MM.1S (cell line): ENCODE results near the gene SESN2.
A peak's percentile ranks its signal among the peaks of the same experiment; 100 is the strongest.

ENCODE experiments used
- DNase-seq: peaks from one replicate; pipeline ENCODE4 v3.0.0-alpha.2; 2015
- H2AFZ ChIP-seq: fragments of 300-600 bp; sonication (generic); 2 replicates; pipeline ENCODE4 v1.6.0; 2016; ENCODE audit warnings: antibody characterized with exemption, low read length
- H3F3A ChIP-seq: fragments of 300-600 bp; sonication (generic); 2 replicates; pipeline ENCODE4 v1.6.1; 2016; ENCODE audit warnings: mild to moderate bottlenecking, antibody characterized with exemption, low read length, moderate library complexity, mixed read lengths; ENCODE audit not compliant: insufficient read depth
- H3K27ac ChIP-seq: fragments of 300-600 bp; sonication (generic); 2 replicates; pipeline ENCODE4 v1.5.1; 2016; ENCODE audit warnings: mild to moderate bottlenecking, low read length
- H3K27me3 ChIP-seq: fragments of 300-600 bp; sonication (generic); replicated peaks from 2 replicates; pipeline ENCODE4 v1.6.0; 2016; ENCODE audit warnings: low read length; ENCODE audit not compliant: insufficient read depth
- H3K36me3 ChIP-seq: fragments of 300-600 bp; sonication (generic); replicated peaks from 2 replicates; pipeline ENCODE4 v1.6.1; 2016; ENCODE audit warnings: mild to moderate bottlenecking, low read length, mixed read lengths; ENCODE audit not compliant: insufficient read depth
- H3K4me1 ChIP-seq: fragments of 300-600 bp; sonication (generic); 2 replicates; pipeline ENCODE4 v1.6.1; 2016; ENCODE audit warnings: low read length, mixed read lengths
- H3K4me2 ChIP-seq: fragments of 300-600 bp; sonication (generic); 2 replicates; pipeline ENCODE4 v1.6.0; 2016; ENCODE audit warnings: low read depth, low read length
- H3K4me3 ChIP-seq: fragments of 300-600 bp; sonication (generic); 2 replicates; pipeline ENCODE4 v1.5.1; 2016; ENCODE audit warnings: low read length, mixed read lengths
- H3K79me2 ChIP-seq: fragments of 300-600 bp; sonication (generic); 2 replicates; pipeline ENCODE4 v1.6.1; 2016; ENCODE audit warnings: mixed run types, low read length, mixed read lengths
- H3K9ac ChIP-seq: fragments of 300-600 bp; sonication (generic); 2 replicates; pipeline ENCODE4 v1.6.1; 2016; ENCODE audit warnings: low read length, mixed read lengths
- H3K9me2 ChIP-seq: fragments of 300-600 bp; sonication (generic); replicated peaks from 2 replicates; pipeline ENCODE4 v1.6.1; 2016; ENCODE audit warnings: mild to moderate bottlenecking, low read length, mixed read lengths; ENCODE audit not compliant: insufficient read depth
- H3K9me3 ChIP-seq: fragments of 300-600 bp; sonication (generic); replicated peaks from 2 replicates; pipeline ENCODE4 v1.6.1; 2016; ENCODE audit warnings: mild to moderate bottlenecking, low read length, mixed read lengths; ENCODE audit not compliant: insufficient read depth
- H4K20me1 ChIP-seq: fragments of 300-600 bp; sonication (generic); 2 replicates; pipeline ENCODE4 v1.6.1; 2016; ENCODE audit warnings: mild to moderate bottlenecking, low read length, moderate library complexity, mixed read lengths; ENCODE audit not compliant: insufficient read depth
- EZH2 ChIP-seq: fragments of 300-600 bp; sonication (generic); optimal IDR thresholded peaks from 2 replicates; pipeline ENCODE3; 2017; ENCODE audit warnings: low read depth, mild to moderate bottlenecking, antibody characterized with exemption, low read length, mixed read lengths
- EZH2phosphoT487 ChIP-seq: fragments of 300-600 bp; sonication (generic); IDR thresholded peaks from 2 replicates; pipeline ENCODE4 v1.6.1; 2018; ENCODE audit warnings: antibody characterized with exemption, low read length
- TF ChIP-seq, protein P1 (sequence below): fragments of 300-600 bp; sonication (generic); IDR thresholded peaks from 2 replicates; pipeline ENCODE4 v1.5.1; 2016; ENCODE audit warnings: antibody characterized with exemption, low read length, mixed read lengths

The SESN2 gene

DNA sequence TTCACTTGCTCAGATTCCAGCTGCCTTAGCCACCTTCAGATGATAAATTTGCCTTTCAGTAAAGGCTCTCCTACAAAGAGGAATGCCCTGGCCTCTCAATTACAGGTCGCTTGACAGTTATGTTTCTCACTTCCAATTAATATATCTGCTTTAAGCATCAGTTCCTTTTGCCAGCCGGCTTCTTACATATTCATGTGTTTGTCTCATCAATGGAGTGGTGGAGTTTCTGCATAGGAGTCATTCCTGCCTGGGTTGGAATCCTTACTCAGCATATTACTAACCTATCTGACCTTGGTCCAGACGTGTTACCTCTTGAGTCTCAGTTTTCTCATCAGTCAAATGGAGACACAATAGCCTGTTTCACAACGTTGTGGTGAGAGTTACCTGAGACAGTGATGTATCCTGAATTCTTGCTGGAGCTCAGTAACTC lies 9.4 kb upstream of the SESN2 start:
- no peaks in the 10 kb centered on the region for H3K9me2 ChIP-seq
- no peaks in the 10 kb centered on the region for H3K27me3 ChIP-seq
- H2AFZ ChIP-seq: peak overlapping the region; percentile 83
- TF ChIP-seq EZH2 (no peak), EZH2phosphoT487 (no peak)
- TF ChIP-seq, protein P1, sequence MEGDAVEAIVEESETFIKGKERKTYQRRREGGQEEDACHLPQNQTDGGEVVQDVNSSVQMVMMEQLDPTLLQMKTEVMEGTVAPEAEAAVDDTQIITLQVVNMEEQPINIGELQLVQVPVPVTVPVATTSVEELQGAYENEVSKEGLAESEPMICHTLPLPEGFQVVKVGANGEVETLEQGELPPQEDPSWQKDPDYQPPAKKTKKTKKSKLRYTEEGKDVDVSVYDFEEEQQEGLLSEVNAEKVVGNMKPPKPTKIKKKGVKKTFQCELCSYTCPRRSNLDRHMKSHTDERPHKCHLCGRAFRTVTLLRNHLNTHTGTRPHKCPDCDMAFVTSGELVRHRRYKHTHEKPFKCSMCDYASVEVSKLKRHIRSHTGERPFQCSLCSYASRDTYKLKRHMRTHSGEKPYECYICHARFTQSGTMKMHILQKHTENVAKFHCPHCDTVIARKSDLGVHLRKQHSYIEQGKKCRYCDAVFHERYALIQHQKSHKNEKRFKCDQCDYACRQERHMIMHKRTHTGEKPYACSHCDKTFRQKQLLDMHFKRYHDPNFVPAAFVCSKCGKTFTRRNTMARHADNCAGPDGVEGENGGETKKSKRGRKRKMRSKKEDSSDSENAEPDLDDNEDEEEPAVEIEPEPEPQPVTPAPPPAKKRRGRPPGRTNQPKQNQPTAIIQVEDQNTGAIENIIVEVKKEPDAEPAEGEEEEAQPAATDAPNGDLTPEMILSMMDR: no peak
- no peaks in the 10 kb centered on the region for H3K36me3 ChIP-seq
- H3K79me2 ChIP-seq: no peaks in the 10 kb centered on the region
- H3K4me3 ChIP-seq: no peak overlapping the region; the same call in 1 of the 2 replicates
- H3K9me3 ChIP-seq: no peaks in the 10 kb centered on the region
- peaks cover 33% of the 10 kb centered on the region for H3K4me1 ChIP-seq
- peak overlapping the region; percentile 67; the same call in 1 of the 2 replicates for H3K9ac ChIP-seq
- H3F3A ChIP-seq: peaks cover 43% of the 10 kb centered on the region
- peak overlapping the region; percentile 85 for H3K4me2 ChIP-seq
- peak overlapping the region; percentile 89 for H3K27ac ChIP-seq
- no peak for DNase-seq
- H4K20me1 ChIP-seq: no peaks in the 10 kb centered on the region

DNA sequence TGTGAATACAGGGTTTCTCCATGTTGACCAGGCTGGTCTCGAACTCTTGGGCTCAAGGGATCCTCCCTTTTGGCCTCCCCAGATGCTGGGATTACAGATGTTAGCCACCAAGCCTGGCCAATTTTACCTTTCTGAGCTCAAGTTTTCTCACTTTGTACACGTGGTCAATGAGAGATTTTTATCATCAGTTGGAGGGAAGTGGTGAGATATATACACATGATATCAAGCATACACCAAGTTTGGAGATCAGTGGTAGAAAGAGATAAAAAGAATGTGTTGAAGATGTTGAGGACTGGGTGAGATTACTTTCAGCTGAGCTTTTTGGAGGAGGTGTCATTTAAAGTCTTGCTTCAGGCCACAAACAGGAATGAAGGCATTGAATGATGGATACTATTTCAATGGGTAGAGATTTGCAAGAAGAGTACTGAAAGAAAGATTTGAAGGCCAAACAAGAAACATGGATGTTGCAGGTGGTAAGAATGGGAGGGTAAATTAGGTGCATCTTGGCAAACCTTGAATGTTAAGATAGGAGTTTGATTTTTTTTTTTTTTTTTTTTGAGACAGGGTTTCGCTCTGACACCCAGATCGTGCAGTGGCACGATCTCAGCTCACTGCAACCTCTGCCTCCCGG lies 3.0 kb upstream of the SESN2 start:
- Histone ChIP-seq H3K9ac (no peak overlapping the region), H3K79me2 (peaks cover 20% of the 10 kb centered on the region), H3K9me3 (no peaks in the 10 kb centered on the region), H4K20me1 (no peaks in the 10 kb centered on the region; the same call in 1 of the 2 replicates), H3F3A (no peaks in the 10 kb centered on the region), H3K9me2 (no peaks in the 10 kb centered on the region), H3K27me3 (no peaks in the 10 kb centered on the region), H3K27ac (no peak overlapping the region), H3K4me2 (no peak overlapping the region), H2AFZ (no peak overlapping the region), H3K36me3 (no peaks in the 10 kb centered on the region), H3K4me3 (no peak overlapping the region), H3K4me1 (peaks cover 16% of the 10 kb centered on the region)
- TF ChIP-seq, protein P1: no peak
- TF ChIP-seq EZH2phosphoT487 (no peak), EZH2 (no peak)
- no peak for DNase-seq

DNA sequence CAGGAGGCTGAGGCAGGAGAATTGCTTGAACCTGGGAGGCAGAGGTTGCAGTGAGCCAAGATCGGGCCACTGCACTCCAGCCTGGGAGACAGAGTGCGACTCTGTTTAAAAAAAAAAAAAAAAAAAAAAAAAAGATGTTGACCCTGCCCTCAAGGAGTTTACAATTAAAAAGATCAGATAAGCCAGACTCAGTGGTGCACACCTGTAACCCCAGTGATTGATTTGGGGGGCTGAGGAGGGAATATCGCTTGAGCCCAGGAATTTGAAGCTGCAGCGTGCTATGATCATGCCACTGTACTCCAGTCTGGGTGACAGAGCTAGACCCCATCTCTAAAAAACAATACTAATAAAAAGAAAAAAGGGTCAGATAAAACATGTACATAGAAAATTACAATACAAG lies 1.6 kb upstream of the SESN2 start:
- no peak for DNase-seq
- H3K79me2 ChIP-seq: peaks cover 32% of the 10 kb centered on the region
- no peak overlapping the region for H2AFZ ChIP-seq
- H3K27ac ChIP-seq: no peak overlapping the region
- peaks cover 16% of the 10 kb centered on the region for H3K4me1 ChIP-seq
- no peaks in the 10 kb centered on the region for H3K36me3 ChIP-seq
- no peaks in the 10 kb centered on the region for H3F3A ChIP-seq
- H3K4me3 ChIP-seq: no peak overlapping the region
- H3K4me2 ChIP-seq: no peak overlapping the region
- TF ChIP-seq, protein P1: no peak
- TF ChIP-seq EZH2 (no peak), EZH2phosphoT487 (no peak)
- H3K9me3 ChIP-seq: no peaks in the 10 kb centered on the region
- H3K27me3 ChIP-seq: no peaks in the 10 kb centered on the region
- H3K9ac ChIP-seq: no peak overlapping the region
- no peaks in the 10 kb centered on the region; the same call in 1 of the 2 replicates for H4K20me1 ChIP-seq
- no peaks in the 10 kb centered on the region for H3K9me2 ChIP-seq
